NCI-H2196 treated with DMSO at 0.1 percent for 48 hours (cell line): Measurements from ENCODE around the gene HDGFL3.
"Not testable (repeated sequence)": the region's sequence is repeated elsewhere in the genome, so short reads cannot be mapped to it uniquely, and the experiment has no call there.

Source experiments
- DNase-seq: peaks from one replicate; lab custom pipeline; 2025; ENCODE audit not compliant: unreplicated experiment; lab: John Stamatoyannopoulos, UW

Gene HDGFL3

DNA sequence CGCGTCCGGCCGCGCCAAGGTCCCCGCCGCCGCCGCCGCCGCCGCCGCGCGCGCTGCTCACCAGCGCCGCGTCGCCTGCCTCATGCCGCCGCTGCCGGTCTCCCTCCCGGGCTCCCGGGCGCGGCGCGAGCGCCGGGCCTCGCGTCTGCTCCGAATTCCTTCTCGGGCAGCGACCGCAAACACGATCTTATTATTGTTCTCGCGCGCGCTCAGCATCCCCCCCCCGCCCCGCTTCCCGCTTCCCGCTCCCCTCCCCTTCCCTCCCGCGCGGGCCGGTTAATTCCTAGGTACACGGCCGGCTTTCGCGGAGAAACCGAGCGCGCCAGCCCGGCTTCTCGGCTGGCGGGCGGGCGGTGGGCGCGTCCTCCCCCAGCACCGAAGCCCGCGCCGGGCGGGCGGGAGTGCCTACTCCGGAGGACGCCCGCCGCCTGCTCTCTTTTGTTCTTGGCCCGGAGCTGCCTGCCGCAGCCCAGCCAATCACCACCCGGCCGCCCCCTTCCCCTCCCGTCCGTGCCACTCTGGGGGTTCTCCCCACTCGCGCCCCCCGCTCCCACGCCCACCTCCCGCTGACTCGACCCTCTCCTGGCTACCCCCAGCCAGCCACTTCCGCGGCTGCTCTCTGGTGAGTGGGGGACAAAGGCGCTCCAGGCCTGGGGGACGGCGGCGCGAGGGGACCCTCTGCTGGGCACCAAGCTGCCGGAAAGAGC, at the start of gene HDGFL3:
TSS of gene HDGFL3 (minus strand) at position 164 of the 707 bp plus-strand sequence. CDS start 409 bp downstream, outside the sequence.
- peak; percentile 35 for DNase-seq

GRCh38 chr15:83250781-83251180, 43.2 kb upstream of the HDGFL3 start:
- no peak for DNase-seq

DNA sequence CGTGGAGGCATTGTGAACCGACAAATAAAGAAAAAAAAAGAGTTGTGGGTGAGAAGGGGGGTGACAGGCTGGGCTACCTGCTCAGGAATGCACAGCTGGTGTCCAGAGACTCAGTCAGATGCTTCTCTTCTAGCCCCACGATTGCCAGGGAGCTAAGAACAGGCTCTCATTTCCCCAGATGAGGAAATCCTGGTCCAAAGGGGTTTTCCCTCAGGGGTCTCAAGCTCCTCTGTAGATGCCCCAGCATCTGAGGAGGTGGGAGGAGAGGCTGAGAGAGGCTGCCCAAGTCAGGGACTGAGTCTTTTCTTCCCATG, 41.4 kb upstream of the HDGFL3 start:
- DNase-seq = no peak

GRCh38 chr15:83248151-83249029, 40.8 kb upstream of the HDGFL3 start:
- peak; percentile 2 for DNase-seq

GRCh38 chr15:83243634-83244033, 36.0 kb upstream of the HDGFL3 start:
- DNase-seq = no peak

DNA sequence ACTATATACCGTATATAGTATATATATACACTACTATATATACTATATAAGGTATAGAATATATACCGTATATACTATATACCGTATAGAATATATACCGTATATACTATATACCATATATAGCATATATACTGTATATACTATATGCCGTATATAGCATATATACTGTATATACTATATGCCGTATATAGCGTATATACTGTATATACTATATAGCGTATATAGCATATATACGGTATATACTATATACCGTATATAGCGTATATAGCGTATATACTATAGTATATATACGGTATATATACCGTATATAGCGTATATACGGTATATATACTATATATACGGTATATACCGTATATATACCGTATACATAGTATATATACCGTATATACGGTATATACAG, 22.6 kb upstream of the HDGFL3 start:
- DNase-seq = no peak

DNA sequence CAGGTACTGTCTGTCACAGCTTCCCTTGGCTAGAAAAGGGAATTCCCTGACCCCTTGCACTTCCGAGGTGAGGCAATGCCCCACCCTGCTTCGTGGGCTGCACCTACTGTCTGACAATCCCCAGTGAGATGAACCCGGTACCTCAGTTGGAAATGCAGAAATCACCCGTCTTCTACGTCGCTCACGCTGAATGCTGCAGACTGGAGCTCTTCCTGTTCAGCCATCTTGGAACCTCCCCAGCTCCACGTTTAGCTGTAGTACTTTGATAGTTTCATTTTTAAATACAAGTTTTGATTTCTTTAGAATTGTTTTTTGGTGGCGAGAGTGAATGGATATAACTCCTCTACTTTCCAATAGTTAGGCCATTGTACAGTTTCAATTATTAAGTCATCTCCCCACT, 17.8 kb upstream of the HDGFL3 start:
- DNase-seq = no peak

DNA sequence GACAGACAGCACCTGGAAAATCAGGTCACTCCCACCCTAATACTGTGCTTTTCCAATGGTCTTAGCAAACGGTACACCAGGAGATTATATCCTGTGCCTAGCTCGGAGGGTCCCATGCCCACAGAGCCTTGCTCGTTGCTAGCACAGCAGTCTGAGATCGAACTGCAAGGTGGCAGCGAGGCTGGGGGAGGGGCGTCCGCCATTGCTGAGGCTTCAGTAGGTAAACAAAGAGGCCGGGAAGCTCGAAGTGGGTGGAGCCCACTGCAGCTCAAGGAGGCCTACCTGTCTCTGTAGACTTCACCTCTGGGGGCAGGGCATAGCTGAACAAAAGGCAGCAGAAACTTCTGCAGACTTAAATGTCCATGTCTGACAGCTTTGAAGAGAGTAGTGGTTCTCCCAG, 14.2 kb upstream of the HDGFL3 start:
- DNase-seq = not testable (repeated sequence)

DNA sequence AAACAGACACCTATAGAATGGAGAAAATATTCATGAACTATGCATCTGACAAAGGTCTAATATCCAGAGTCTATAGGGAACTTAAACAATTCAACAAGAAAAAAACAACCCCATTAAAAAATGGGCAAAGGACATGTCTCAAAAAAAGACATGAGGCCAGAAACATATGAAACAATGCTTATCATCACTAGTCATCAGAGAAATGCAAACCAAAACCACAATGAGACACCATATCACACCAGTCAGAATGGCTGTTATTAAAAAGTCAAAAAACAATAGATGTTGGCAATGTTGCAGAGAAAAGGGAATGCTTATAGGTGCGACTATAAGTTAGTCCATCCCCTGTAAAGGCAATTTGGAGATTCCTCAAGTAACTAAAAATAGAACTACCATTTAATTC, 11.4 kb upstream of the HDGFL3 start:
- no peak for DNase-seq

- no peak for DNase-seq
Observed at GRCh38 chr15:83215306-83215705, 7.7 kb upstream of the HDGFL3 start.

GRCh38 chr15:83210619-83211018, 3.0 kb upstream of the HDGFL3 start:
- DNase-seq = no peak

GRCh38 chr15:83209333-83209732, 1.7 kb upstream of the HDGFL3 start:
- no peak for DNase-seq

- no peak for DNase-seq
Observed at GRCh38 chr15:83208367-83208661, 691 bp upstream of the HDGFL3 start.

DNA sequence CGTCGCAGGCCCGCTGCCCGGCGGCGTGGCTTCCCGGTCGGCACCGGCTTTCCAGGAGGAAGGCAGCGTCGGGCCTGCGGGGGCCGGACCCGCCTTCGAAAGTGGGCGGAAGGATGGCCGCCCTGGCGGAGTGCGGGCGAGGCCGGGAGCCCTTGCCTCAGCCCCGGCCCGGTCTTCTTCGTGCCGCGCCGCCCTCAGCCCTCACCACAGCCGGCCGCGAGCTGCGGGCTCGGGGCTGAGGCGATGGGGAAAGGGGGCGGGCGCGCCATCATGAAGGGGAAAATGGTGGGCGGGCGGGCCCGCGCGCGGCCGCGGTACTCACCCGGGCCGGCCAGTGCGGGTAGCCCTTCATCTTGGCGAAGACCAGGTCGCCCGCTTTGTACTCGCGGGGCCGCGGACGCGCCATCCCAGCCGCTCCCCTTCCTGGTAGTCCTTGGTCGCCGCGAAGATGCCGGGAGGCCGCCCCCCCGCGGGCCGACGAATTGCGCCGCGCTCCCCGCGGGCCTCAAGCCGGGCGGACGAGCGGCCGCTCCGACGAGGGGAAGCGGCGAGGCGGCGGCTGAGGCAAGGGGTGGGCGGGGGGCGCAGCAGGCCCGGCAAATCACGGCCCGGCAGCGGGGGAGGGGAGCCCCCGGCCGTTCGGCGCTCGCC, 489 bp downstream of the HDGFL3 start:
- no peak for DNase-seq

DNA sequence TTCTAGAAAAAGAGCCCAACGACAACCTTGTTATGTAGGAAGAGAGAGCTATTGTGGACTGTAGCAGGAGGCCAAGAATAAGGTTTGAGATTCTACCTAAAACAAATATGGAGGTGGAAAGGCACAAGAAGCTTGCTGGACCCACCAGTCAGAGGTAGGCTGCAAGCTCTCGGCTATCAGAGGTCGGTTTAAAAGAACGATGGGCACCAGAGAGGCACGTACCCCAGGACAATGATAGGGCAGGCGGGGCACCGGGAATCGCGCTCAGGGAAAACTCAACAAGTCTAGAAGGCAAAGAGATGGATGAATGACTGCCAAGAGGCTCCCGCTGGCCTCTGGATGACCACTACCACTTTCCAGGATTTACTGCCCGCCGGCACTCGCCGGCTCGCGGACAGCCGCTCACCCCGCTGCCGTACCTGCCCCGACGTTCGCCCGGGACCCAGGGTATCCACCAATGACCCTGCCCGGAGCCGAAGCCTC, 1.1 kb downstream of the HDGFL3 start:
- DNase-seq = no peak

DNA sequence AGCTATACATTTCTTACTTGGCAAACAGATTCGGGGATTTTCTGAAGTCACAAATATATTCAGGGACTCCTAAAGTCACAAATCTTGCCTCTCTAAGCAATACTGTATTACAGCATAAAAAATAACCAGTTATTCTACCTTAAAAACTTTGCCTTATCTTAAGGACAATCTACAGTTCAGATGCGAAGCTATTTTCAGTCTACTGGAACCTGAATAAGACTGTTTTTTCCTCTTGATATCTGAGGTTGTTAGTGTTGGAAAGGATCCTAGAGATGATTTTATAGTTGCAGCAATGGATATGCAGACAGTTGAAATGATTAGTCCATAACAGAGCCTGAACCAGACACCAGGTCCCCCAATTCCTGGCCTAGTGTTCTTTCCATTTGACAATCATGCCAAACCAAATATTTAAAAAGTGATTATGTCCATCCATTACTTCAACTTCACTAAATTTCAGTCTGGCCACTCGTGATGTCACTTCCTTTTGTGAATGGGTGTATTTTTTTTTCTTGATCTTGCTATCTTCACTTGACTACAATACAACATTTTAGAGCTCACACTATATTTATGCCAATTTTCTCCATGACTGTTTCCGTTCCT, 1.8 kb downstream of the HDGFL3 start:
- DNase-seq = no peak

GRCh38 chr15:83204697-83205096, 2.9 kb downstream of the HDGFL3 start:
- DNase-seq = no peak

- no peak for DNase-seq
Observed at GRCh38 chr15:83203543-83203942, 4.1 kb downstream of the HDGFL3 start.

DNA sequence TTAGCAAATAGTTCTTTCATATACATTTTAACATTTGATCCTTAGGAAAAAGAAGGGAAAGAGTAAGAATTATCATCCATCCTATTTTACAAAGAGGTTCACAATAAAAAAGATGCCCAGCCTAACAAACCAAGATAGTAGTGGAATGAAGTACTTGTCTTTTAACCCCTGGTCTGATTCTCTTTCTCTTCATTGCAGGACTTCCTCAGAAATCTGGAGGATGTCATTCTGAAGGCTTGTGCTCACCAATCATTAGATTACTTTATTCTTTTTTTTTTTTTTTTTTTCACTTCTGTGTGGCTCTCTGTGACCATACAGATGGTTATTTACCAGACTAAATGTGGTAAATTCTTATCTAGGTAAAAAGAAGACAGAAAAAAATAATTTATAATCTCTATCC, 7.0 kb downstream of the HDGFL3 start:
- no peak for DNase-seq

DNA sequence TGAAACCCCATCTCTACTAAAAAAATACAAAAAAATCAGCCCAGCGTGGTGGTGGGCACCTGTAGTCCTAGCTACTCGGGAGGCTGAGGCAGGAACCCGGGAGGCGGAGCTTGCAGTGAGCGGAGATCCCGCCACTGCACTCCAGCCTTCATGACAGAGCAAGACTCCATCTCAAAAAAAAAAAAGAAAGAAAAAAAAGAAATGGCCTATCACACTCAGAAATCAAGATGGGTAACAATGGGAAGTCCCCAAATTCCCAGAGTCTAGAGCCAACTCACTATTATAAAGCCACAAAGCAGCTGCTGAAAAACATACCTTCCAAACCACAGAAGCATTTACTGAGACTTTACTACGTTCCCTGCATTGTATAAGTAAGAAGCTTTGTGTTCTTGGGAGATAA, 7.5 kb downstream of the HDGFL3 start:
- DNase-seq = no peak

GRCh38 chr15:83199288-83199687, 8.3 kb downstream of the HDGFL3 start:
- DNase-seq = no peak

DNA sequence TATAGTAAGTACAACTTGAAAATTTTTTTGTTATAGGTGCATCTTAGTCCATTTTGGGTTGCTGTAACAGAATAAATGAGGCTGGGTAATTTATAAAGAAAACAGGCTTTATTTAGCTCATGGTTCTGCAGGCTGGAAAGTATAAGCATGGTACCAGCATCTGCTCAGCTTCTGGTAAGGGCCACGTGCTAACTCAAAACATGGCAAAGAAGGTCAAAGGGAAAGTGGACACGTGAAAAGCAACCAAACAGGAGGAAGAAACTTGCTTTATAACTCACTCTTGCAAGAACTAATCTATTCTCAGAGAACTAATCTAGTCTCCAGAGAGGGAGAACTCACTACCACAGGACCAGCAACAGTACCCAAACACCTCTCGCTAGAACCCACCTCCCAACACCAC, 9.1 kb downstream of the HDGFL3 start:
- DNase-seq = no peak
